H1 (cell line): ENCODE data around the gene IL16. TPM values are rescaled to one million over a fixed set of nuclear protein-coding genes. Genes with fewer than 3 reads are reported as not detected.

Experiments
- CTCF ChIA-PET: fragments of 300-600 bp; sonication (Branson Sonifier 250); formaldehyde crosslinking; loops from one replicate; lab custom pipeline; 2021; ENCODE audit not compliant: partially characterized antibody; lab: Charles Lee
- POLR2A ChIA-PET: fragments of 300-600 bp; sonication (Branson Sonifier 250); formaldehyde crosslinking; loops from one replicate; lab custom pipeline; 2021; ENCODE audit warnings: inconsistent platforms; ENCODE audit not compliant: partially characterized antibody; lab: Charles Lee
- DNase-seq, 2 experiments: peaks; one replicate each; pipeline versions ENCODE4 v3.0.0 to v3.0.0-alpha.2; 2010 to 2022; ENCODE audit warnings: low spot score in 2 of 2, low read depth in 1 of 2, mixed read lengths in 1 of 2
- FAIRE-seq: peaks from 2 replicates; lab custom pipeline; 2011; peaks lifted over from hg19 to GRCh38; lab: Jason Lieb, UNC
- H2AFZ ChIP-seq: 2 replicates; pipeline ENCODE4 v1.8.1; 2012; ENCODE audit warnings: low read length, inconsistent platforms
- H2AK5ac ChIP-seq: 2 replicates; pipeline ENCODE4 v1.6.1; 2013; ENCODE audit warnings: low read depth, low read length
- H2BK120ac ChIP-seq: replicated peaks from 2 replicates; pipeline ENCODE3; 2013; ENCODE audit warnings: low read depth, low read length, inconsistent platforms
- H2BK12ac ChIP-seq: 2 replicates; pipeline ENCODE4 v1.6.1; 2013; ENCODE audit warnings: low read depth, low read length
- H2BK15ac ChIP-seq: 2 replicates; pipeline ENCODE4 v1.6.1; 2013; ENCODE audit warnings: low read length
- H2BK20ac ChIP-seq: 2 replicates; pipeline ENCODE4 v1.6.1; 2013; ENCODE audit warnings: low read length
- H2BK5ac ChIP-seq: 2 replicates; pipeline ENCODE4 v1.6.1; 2013; ENCODE audit warnings: low read depth, low read length
- H3K14ac ChIP-seq: 2 replicates; pipeline ENCODE4 v1.6.1; 2013; ENCODE audit warnings: inconsistent platforms; ENCODE audit not compliant: insufficient read length
- H3K18ac ChIP-seq: 2 replicates; pipeline ENCODE4 v1.6.1; 2013; ENCODE audit warnings: low read length; ENCODE audit errors: extremely low read depth
- H3K23ac ChIP-seq: 2 replicates; pipeline ENCODE4 v1.6.1; 2013; ENCODE audit warnings: inconsistent platforms; ENCODE audit not compliant: insufficient read length
- H3K23me2 ChIP-seq: 2 replicates; pipeline ENCODE4 v1.6.1; 2013; ENCODE audit warnings: low read depth, low read length
- H3K27ac ChIP-seq: 2 replicates; pipeline ENCODE4 v1.6.1; 2011; ENCODE audit warnings: low read depth, low read length, inconsistent platforms
- H3K27me3 ChIP-seq, 4 experiments: replicated peaks in 1 of 4; 1 replicate in 1 of 4; 2 replicates in 3 of 4; pipeline versions ENCODE4 v1.6.1 to v1.8.1; 2011 to 2013; ENCODE audit warnings: low read length in 3 of 4, mild to moderate bottlenecking in 3 of 4, inconsistent platforms in 2 of 4, mixed read lengths in 2 of 4, moderate library complexity in 1 of 4; ENCODE audit not compliant: control insufficient read depth in 3 of 4, insufficient read depth in 3 of 4; ENCODE audit errors: extremely low read depth in 1 of 4
- H3K36me3 ChIP-seq, 4 experiments: 2 replicates each; pipeline versions ENCODE4 v1.6.1 to v1.8.1; 2011 to 2013; ENCODE audit warnings: mild to moderate bottlenecking in 4 of 4, low read length in 3 of 4, moderate library complexity in 2 of 4, control low read depth in 1 of 4, inconsistent platforms in 1 of 4; ENCODE audit not compliant: insufficient read depth in 4 of 4, control insufficient read depth in 2 of 4
- H3K4ac ChIP-seq: replicated peaks from 2 replicates; pipeline ENCODE3; 2013; ENCODE audit warnings: low read length, low read depth, mixed read lengths, inconsistent platforms; ENCODE audit not compliant: insufficient read length
- H3K4me1 ChIP-seq, 4 experiments: replicated peaks in 1 of 4; 1 replicate in 1 of 4; 2 replicates in 3 of 4; pipeline versions ENCODE4 v1.6.1 to v1.8.1; 2011 to 2013; ENCODE audit warnings: low read length in 3 of 4, inconsistent platforms in 2 of 4, mixed read lengths in 1 of 4; ENCODE audit not compliant: insufficient read depth in 4 of 4, control insufficient read depth in 3 of 4
- H3K4me2 ChIP-seq, 2 experiments: 2 replicates each; pipeline versions ENCODE4 v1.6.1 to v1.8.1; 2011 to 2013; ENCODE audit warnings: low read depth in 2 of 2, low read length in 2 of 2, control low read depth in 1 of 2, inconsistent platforms in 1 of 2, mild to moderate bottlenecking in 1 of 2; ENCODE audit not compliant: insufficient read depth in 1 of 2
- H3K4me3 ChIP-seq, 4 experiments: fragments of 200-600, 300-600 bp in 1 of 4; sonication (generic), shearing (Covaris generic), sonication (Bioruptor Twin) in 1 of 4; 2 replicates each; pipeline versions ENCODE4 v1.5.1 to v1.8.1; 2011 to 2016; ENCODE audit warnings: low read length in 4 of 4, low read depth in 3 of 4, control low read depth in 2 of 4, inconsistent platforms in 2 of 4, mild to moderate bottlenecking in 2 of 4, mixed read lengths in 1 of 4, moderate library complexity in 1 of 4; ENCODE audit not compliant: insufficient read depth in 2 of 4; ENCODE audit errors: extremely low read depth in 1 of 4
- H3K56ac ChIP-seq: replicated peaks from 2 replicates; pipeline ENCODE3; 2013; ENCODE audit warnings: low read depth, mild to moderate bottlenecking, mixed read lengths, low read length, inconsistent platforms; ENCODE audit not compliant: insufficient read length
- H3K79me1 ChIP-seq: 2 replicates; pipeline ENCODE4 v1.6.1; 2013; ENCODE audit warnings: low read depth, low read length, control low read depth
- H3K79me2 ChIP-seq, 2 experiments: 2 replicates each; pipeline versions ENCODE4 v1.6.1 to v1.8.1; 2012 to 2013; ENCODE audit warnings: low read length in 2 of 2, mild to moderate bottlenecking in 2 of 2, inconsistent platforms in 1 of 2; ENCODE audit not compliant: insufficient read depth in 2 of 2, control insufficient read depth in 1 of 2
- H3K9ac ChIP-seq, 4 experiments: replicated peaks in 1 of 4; 1 replicate in 1 of 4; 2 replicates in 3 of 4; pipeline versions ENCODE4 v1.6.1 to v1.8.1; 2011 to 2013; ENCODE audit warnings: low read depth in 3 of 4, low read length in 3 of 4, control low read depth in 2 of 4, mild to moderate bottlenecking in 2 of 4, moderate library complexity in 2 of 4, inconsistent platforms in 1 of 4; ENCODE audit errors: extremely low read depth in 1 of 4
- H3K9me3 ChIP-seq, 2 experiments: 2 replicates each; pipeline versions ENCODE4 v1.6.1 to v1.8.1; 2012 to 2013; ENCODE audit warnings: mild to moderate bottlenecking in 2 of 2, moderate library complexity in 2 of 2, control low read depth in 1 of 2, inconsistent platforms in 1 of 2, low read depth in 1 of 2, low read length in 1 of 2, mixed read lengths in 1 of 2; ENCODE audit not compliant: insufficient read depth in 2 of 2
- H4K20me1 ChIP-seq, 2 experiments: replicated peaks in 1 of 2; 2 replicates each; pipeline versions ENCODE3 to v1.8.1; 2011 to 2013; ENCODE audit warnings: inconsistent platforms in 2 of 2, low read length in 2 of 2, mild to moderate bottlenecking in 1 of 2; ENCODE audit not compliant: insufficient read depth in 2 of 2, control insufficient read depth in 1 of 2
- H4K5ac ChIP-seq: 2 replicates; pipeline ENCODE4 v1.6.1; 2013; ENCODE audit warnings: low read length, low read depth, mixed read lengths, inconsistent platforms; ENCODE audit not compliant: insufficient read length
- H4K8ac ChIP-seq: 2 replicates; pipeline ENCODE4 v1.8.0; 2013; ENCODE audit warnings: mild to moderate bottlenecking, moderate library complexity, low read length, inconsistent platforms; ENCODE audit not compliant: insufficient read depth; ENCODE audit errors: extremely low read depth
- H4K91ac ChIP-seq: replicated peaks from 2 replicates; pipeline ENCODE3; 2013; ENCODE audit warnings: low read length, mixed read lengths, inconsistent platforms; ENCODE audit not compliant: insufficient read length
- BCL11A ChIP-seq, 2 experiments: IDR thresholded peaks; one replicate each; pipeline ENCODE4 v1.6.1; 2011; ENCODE audit warnings: low read depth in 2 of 2, low read length in 2 of 2, mild to moderate bottlenecking in 2 of 2
- CREB1 ChIP-seq: IDR thresholded peaks from 2 replicates; pipeline ENCODE4 v1.6.1; 2012; ENCODE audit warnings: inconsistent platforms
- EGR1 ChIP-seq: IDR thresholded peaks from 2 replicates; pipeline ENCODE4 v1.6.1; 2011; ENCODE audit warnings: low read depth, low read length, borderline replicate concordance
- JUND ChIP-seq: IDR thresholded peaks from 2 replicates; pipeline ENCODE4 v1.6.1; 2011; ENCODE audit warnings: mild to moderate bottlenecking, improper control_type of control experiment, low read length
- PHF8 ChIP-seq: fragments of 200-600 bp; sonication (generic); conservative IDR thresholded peaks from 2 replicates; pipeline ENCODE4 v1.7.1; 2012; ENCODE audit warnings: low read depth, mild to moderate bottlenecking, inconsistent platforms, low read length, moderate library complexity
- POLR2AphosphoS5 ChIP-seq: IDR thresholded peaks from 2 replicates; pipeline ENCODE4 v1.6.1; 2011; ENCODE audit warnings: low read depth, low read length
- POU5F1 ChIP-seq: IDR thresholded peaks from 2 replicates; pipeline ENCODE4 v1.6.1; 2011; ENCODE audit warnings: low read depth, mild to moderate bottlenecking, low read length, moderate library complexity
- SIN3A ChIP-seq, 2 experiments: IDR thresholded peaks in 1 of 2; conservative IDR thresholded peaks in 1 of 2; 2 replicates each; pipeline ENCODE4 v1.6.1; 2011 to 2012; ENCODE audit warnings: low read length in 2 of 2, improper control_type of control experiment in 1 of 2, low read depth in 1 of 2, mild to moderate bottlenecking in 1 of 2
- SIRT6 ChIP-seq: IDR thresholded peaks from one replicate; pipeline ENCODE4 v1.7.1; 2012; ENCODE audit warnings: low read length, inconsistent platforms
- SP1 ChIP-seq: IDR thresholded peaks from 2 replicates; pipeline ENCODE4 v1.6.1; 2011; ENCODE audit warnings: low read depth, low read length
- ZNF274 ChIP-seq: IDR thresholded peaks from 2 replicates; pipeline ENCODE4 v1.7.0; 2012; ENCODE audit warnings: low read length, borderline replicate concordance; ENCODE audit errors: extremely low read depth
- WGBS, 2 experiments: shearing (Covaris generic) in 1 of 2; methylation state at CpG; one replicate each; pipeline versions ENCODE4 v1.1.6 to v1.1.7; 2013 to 2015; ENCODE audit warnings: low lambda C conversion rate in 2 of 2, mixed read lengths in 2 of 2, inconsistent platforms in 1 of 2, low coverage in 1 of 2, missing lambda C conversion rate in 1 of 2; ENCODE audit not compliant: insufficient replicate concordance in 2 of 2, insufficient coverage in 1 of 2, insufficient read length in 1 of 2; ENCODE audit errors: extremely low coverage in 1 of 2, missing lambda C conversion rate in 1 of 2; 5-methylcytosine and 5-hydroxymethylcytosine counted together
- polyA plus RNA-seq, 7 experiments: library from polyadenylated mRNA; depleted of rRNA in 3 of 7; stranded (reverse) in 5 of 7; unstranded in 2 of 7; fragments of >200 nt in 5 of 7; fragments of 200-250 nt in 2 of 7; gene quantifications; 1 replicate in 5 of 7; 2 replicates in 1 of 7; 4 replicates in 1 of 7; pipeline versions ENCODE4 v1.2.1 to v1.2.3, GENCODE V29; 2011 to 2013; ENCODE audit warnings: missing spikeins in 2 of 7, mixed read lengths in 2 of 7
- total RNA-seq: library from RNA; stranded (reverse); fragmentation: NEBNext Ultra II Directional; extraction: Animal tissue kit (Norgen Biotek cat#: 25700); gene quantifications from 2 replicates; pipeline ENCODE4 v1.2.1, GENCODE V29; 2021
- TF ChIP-seq, protein P1 (sequence below), 3 experiments: IDR thresholded peaks; 1 replicate in 2 of 3; 2 replicates in 1 of 3; pipeline versions ENCODE4 v1.5.1 to v1.6.1; 2011; ENCODE audit warnings: low read length in 3 of 3, mild to moderate bottlenecking in 3 of 3, inconsistent platforms in 2 of 3, low read depth in 1 of 3, moderate library complexity in 1 of 3; ENCODE audit not compliant: insufficient read depth in 1 of 3; ENCODE audit errors: control extremely low read depth in 1 of 3

The IL16 gene
- total and polyA plus RNA-seq, 2 of the 8 experiments (the other 6 are each of a cell fraction or from before 2014, with no cell fraction given) = 0.03 to 0.09 TPM

GRCh38 chr15:81335631-81336030 is 139.0 kb downstream of the IL16 start:
- Histone ChIP-seq H3K56ac (no peak overlapping the region), H3K36me3 (no peaks in the 10 kb centered on the region), H3K4me2 (no peak overlapping the region), H2BK5ac (no peak overlapping the region), H3K18ac (no peak overlapping the region), H2AK5ac (no peak overlapping the region), H3K14ac (no peak overlapping the region), H4K8ac (no peak overlapping the region), H3K79me2 (no peaks in the 10 kb centered on the region), H4K91ac (no peak overlapping the region), H3K9ac (no peak overlapping the region), H3K27ac (no peak overlapping the region), H4K20me1 (no peaks in the 10 kb centered on the region), H2BK15ac (no peak overlapping the region), H2BK12ac (no peak overlapping the region), H2BK20ac (no peak overlapping the region), H3K4me3 (no peak overlapping the region), H3K27me3 (no peaks in the 10 kb centered on the region), H2AFZ (no peak overlapping the region), H2BK120ac (no peak overlapping the region), H3K79me1 (no peaks in the 10 kb centered on the region), H3K4me1 (peaks cover 0 to 2% (median 0%) of the 10 kb centered on the region in 4 experiments; a peak in 1 of 7 replicates), H3K9me3 (no peaks in the 10 kb centered on the region), H3K4ac (no peak overlapping the region), H3K23me2 (no peaks in the 10 kb centered on the region), H3K23ac (no peak overlapping the region), H4K5ac (no peak overlapping the region)
- POLR2A ChIA-PET = no interaction called here
- WGBS, 2 experiments = 85% methylated on average over 4 of the region's 4 CpGs; no CpG with 5 or more reads in 1 of the 2 experiments
- FAIRE-seq (no peak), DNase-seq (no peak)
- CTCF ChIA-PET = interaction anchor here (0.6 to 3.2 kb wide), 11 partner anchors 8 to 75 kb away, joined by 3 to 13 read pairs (median 3); no protein-coding TSS in a partner anchor
- no peak for TF ChIP-seq SIN3A (conservative IDR thresholded peaks at IDR 0.05 in 1 of 2, IDR thresholded peaks at IDR 0.05 in 1 of 2; ENCODE audit: low read depth in 1 of 2, low read length in 2 of 2)
- TF ChIP-seq EGR1 = no peak
- TF ChIP-seq SIRT6 = no peak
- TF ChIP-seq JUND = no peak
- no peak for TF ChIP-seq BCL11A (IDR thresholded peaks at IDR 0.05; ENCODE audit: low read depth in 2 of 2, low read length in 2 of 2)
- no peak for TF ChIP-seq POLR2AphosphoS5
- TF ChIP-seq SP1 = no peak
- TF ChIP-seq PHF8 = no peak
- no peak for TF ChIP-seq POU5F1
- TF ChIP-seq, protein P1, sequence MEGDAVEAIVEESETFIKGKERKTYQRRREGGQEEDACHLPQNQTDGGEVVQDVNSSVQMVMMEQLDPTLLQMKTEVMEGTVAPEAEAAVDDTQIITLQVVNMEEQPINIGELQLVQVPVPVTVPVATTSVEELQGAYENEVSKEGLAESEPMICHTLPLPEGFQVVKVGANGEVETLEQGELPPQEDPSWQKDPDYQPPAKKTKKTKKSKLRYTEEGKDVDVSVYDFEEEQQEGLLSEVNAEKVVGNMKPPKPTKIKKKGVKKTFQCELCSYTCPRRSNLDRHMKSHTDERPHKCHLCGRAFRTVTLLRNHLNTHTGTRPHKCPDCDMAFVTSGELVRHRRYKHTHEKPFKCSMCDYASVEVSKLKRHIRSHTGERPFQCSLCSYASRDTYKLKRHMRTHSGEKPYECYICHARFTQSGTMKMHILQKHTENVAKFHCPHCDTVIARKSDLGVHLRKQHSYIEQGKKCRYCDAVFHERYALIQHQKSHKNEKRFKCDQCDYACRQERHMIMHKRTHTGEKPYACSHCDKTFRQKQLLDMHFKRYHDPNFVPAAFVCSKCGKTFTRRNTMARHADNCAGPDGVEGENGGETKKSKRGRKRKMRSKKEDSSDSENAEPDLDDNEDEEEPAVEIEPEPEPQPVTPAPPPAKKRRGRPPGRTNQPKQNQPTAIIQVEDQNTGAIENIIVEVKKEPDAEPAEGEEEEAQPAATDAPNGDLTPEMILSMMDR (IDR thresholded peaks at IDR 0.05; ENCODE audit: control extremely low read depth in 1 of 3, insufficient read depth in 1 of 3, low read depth in 1 of 3, low read length in 3 of 3) = no peak
- no peak for TF ChIP-seq CREB1
- TF ChIP-seq ZNF274 = no peak
